IMR-90 (cell line): ENCODE measurements around the gene USB1. TPM values are rescaled to one million over a fixed set of nuclear protein-coding genes. Genes with fewer than 3 reads are reported as not detected.

ENCODE experiments used
- ATAC-seq: fragments of 200-7000 bp; cut with Tn5 transposase; 2 replicates; pipeline ENCODE4 v1.9.1; 2020; ENCODE audit warnings: low read depth, mild to moderate bottlenecking, moderate library complexity
- BruUV-seq: library from RNA; stranded (reverse); fragments of 400-500 nt; replicated peaks from 2 replicates; lab custom pipeline; 2021; lab: Mats Ljungman, UMichigan
- CTCF ChIA-PET: fragments of 300-600 bp; formaldehyde crosslinking; extraction: SDS; loops from one replicate; lab custom pipeline; 2021; ENCODE audit warnings: antibody characterized with exemption; lab: Yijun Ruan, JAX
- POLR2A ChIA-PET: fragments of 300-600 bp; sonication (Branson Sonifier 250); formaldehyde crosslinking; loops from one replicate; lab custom pipeline; 2022; ENCODE audit warnings: antibody characterized with exemption; ENCODE audit not compliant: unreplicated experiment; lab: Charles Lee
- DNase-seq: peaks from one replicate; pipeline ENCODE4 v3.0.0; 2013
- H2AFZ ChIP-seq: replicated peaks from 2 replicates; pipeline ENCODE3; 2013; ENCODE audit warnings: low read length, mild to moderate bottlenecking; ENCODE audit not compliant: poor library complexity
- H2AK5ac ChIP-seq: 2 replicates; pipeline ENCODE4 v1.6.1; 2013; ENCODE audit warnings: low read depth, low read length, inconsistent platforms
- H2AK9ac ChIP-seq: replicated peaks from 2 replicates; pipeline ENCODE3; 2013; ENCODE audit warnings: mild to moderate bottlenecking, low read depth, low read length, moderate library complexity; ENCODE audit not compliant: poor library complexity
- H2BK120ac ChIP-seq: 2 replicates; pipeline ENCODE4 v1.6.1; 2013; ENCODE audit warnings: low read depth, low read length, inconsistent platforms
- H2BK15ac ChIP-seq: 3 replicates; pipeline ENCODE4 v1.6.1; 2013; ENCODE audit warnings: low read depth, low read length, inconsistent platforms
- H2BK20ac ChIP-seq: 2 replicates; pipeline ENCODE4 v1.6.1; 2013; ENCODE audit warnings: low read depth, mild to moderate bottlenecking, inconsistent platforms, low read length, moderate library complexity
- H2BK5ac ChIP-seq: 2 replicates; pipeline ENCODE4 v1.6.1; 2013; ENCODE audit warnings: mild to moderate bottlenecking, low read depth, low read length, inconsistent platforms; ENCODE audit not compliant: poor library complexity, severe bottlenecking
- H3K14ac ChIP-seq: replicated peaks from 2 replicates; pipeline ENCODE4 v1.6.1; 2013; ENCODE audit warnings: low read depth, low read length, inconsistent platforms
- H3K18ac ChIP-seq: 2 replicates; pipeline ENCODE4 v1.6.1; 2013; ENCODE audit warnings: low read depth, low read length, control low read depth
- H3K23ac ChIP-seq: 2 replicates; pipeline ENCODE4 v1.6.1; 2013; ENCODE audit warnings: low read depth, low read length, inconsistent platforms
- H3K27ac ChIP-seq: 2 replicates; pipeline ENCODE4 v1.5.1; 2013; ENCODE audit warnings: mild to moderate bottlenecking, control low read depth, low read length; ENCODE audit not compliant: insufficient read depth
- H3K27me3 ChIP-seq: 2 replicates; pipeline ENCODE4 v1.6.1; 2013; ENCODE audit warnings: low read length; ENCODE audit not compliant: control insufficient read depth, insufficient read depth
- H3K36me3 ChIP-seq: 2 replicates; pipeline ENCODE4 v1.6.1; 2013; ENCODE audit warnings: low read length, mixed read lengths; ENCODE audit not compliant: control insufficient read depth, insufficient read depth
- H3K4ac ChIP-seq: 2 replicates; pipeline ENCODE4 v1.6.1; 2013; ENCODE audit warnings: low read depth, low read length, inconsistent platforms
- H3K4me1 ChIP-seq: 2 replicates; pipeline ENCODE4 v1.6.1; 2013; ENCODE audit warnings: low read length, mixed read lengths; ENCODE audit not compliant: control insufficient read depth, insufficient read depth
- H3K4me2 ChIP-seq: 2 replicates; pipeline ENCODE4 v1.6.1; 2013; ENCODE audit warnings: low read depth, mild to moderate bottlenecking, control low read depth, low read length, moderate library complexity
- H3K4me3 ChIP-seq: 2 replicates; pipeline ENCODE4 v1.5.1; 2013; ENCODE audit warnings: low read depth, mild to moderate bottlenecking, control low read depth, low read length, moderate library complexity; ENCODE audit not compliant: insufficient read depth
- H3K56ac ChIP-seq: 2 replicates; pipeline ENCODE4 v1.6.1; 2013; ENCODE audit warnings: low read length, inconsistent platforms; ENCODE audit not compliant: insufficient read depth; ENCODE audit errors: extremely low read depth
- H3K79me1 ChIP-seq, 2 experiments: 2 replicates each; pipeline ENCODE4 v1.6.1; 2013; ENCODE audit warnings: low read length in 2 of 2, inconsistent platforms in 1 of 2, low read depth in 1 of 2
- H3K9ac ChIP-seq: 2 replicates; pipeline ENCODE4 v1.6.1; 2013; ENCODE audit warnings: low read depth, low read length, control low read depth
- H3K9me1 ChIP-seq: 2 replicates; pipeline ENCODE4 v1.6.1; 2013; ENCODE audit warnings: low read length, inconsistent platforms; ENCODE audit not compliant: insufficient read depth
- H3K9me3 ChIP-seq: 2 replicates; pipeline ENCODE4 v1.6.1; 2013; ENCODE audit warnings: low read length; ENCODE audit not compliant: control insufficient read depth, insufficient read depth
- H4K20me1 ChIP-seq: 2 replicates; pipeline ENCODE4 v1.6.1; 2013; ENCODE audit warnings: low read length, inconsistent platforms; ENCODE audit not compliant: insufficient read depth
- H4K5ac ChIP-seq: 2 replicates; pipeline ENCODE4 v1.6.1; 2013; ENCODE audit warnings: mild to moderate bottlenecking, low read depth, low read length, control low read depth
- H4K8ac ChIP-seq, 2 experiments: 2 replicates each; pipeline ENCODE4 v1.6.1; 2013; ENCODE audit warnings: low read depth in 2 of 2, low read length in 2 of 2, control low read depth in 1 of 2, inconsistent platforms in 1 of 2
- H4K91ac ChIP-seq: 2 replicates; pipeline ENCODE4 v1.6.1; 2013; ENCODE audit warnings: low read depth, low read length, inconsistent platforms; ENCODE audit not compliant: insufficient read depth
- CEBPB ChIP-seq: IDR thresholded peaks from 2 replicates; pipeline ENCODE4 v1.6.1; 2012; ENCODE audit warnings: low read depth, low read length, improper control_type of control experiment
- MAZ ChIP-seq: IDR thresholded peaks from 2 replicates; pipeline ENCODE4 v1.6.1; 2012; ENCODE audit warnings: low read depth, mild to moderate bottlenecking, low read length, improper control_type of control experiment, moderate library complexity, borderline replicate concordance
- MXI1 ChIP-seq: IDR thresholded peaks from 2 replicates; pipeline ENCODE4 v1.6.1; 2012; ENCODE audit warnings: low read depth, mild to moderate bottlenecking, low read length, moderate library complexity, borderline replicate concordance
- NFE2L2 ChIP-seq: fragments of 150-350 bp; IDR thresholded peaks from 2 replicates; pipeline ENCODE4 v1.6.1; 2016; ENCODE audit warnings: low read depth, mild to moderate bottlenecking, low read length
- POLR2A ChIP-seq: IDR thresholded peaks from 2 replicates; pipeline ENCODE4 v1.6.1; 2012; ENCODE audit warnings: mild to moderate bottlenecking, low read depth, low read length
- RAD21 ChIP-seq: IDR thresholded peaks from 2 replicates; pipeline ENCODE4 v1.6.1; 2012; ENCODE audit warnings: low read length, improper control_type of control experiment
- RCOR1 ChIP-seq: IDR thresholded peaks from 2 replicates; pipeline ENCODE4 v1.6.1; 2012; ENCODE audit warnings: mild to moderate bottlenecking, low read length, improper control_type of control experiment; ENCODE audit not compliant: insufficient replicate concordance
- RFX5 ChIP-seq: IDR thresholded peaks from 2 replicates; pipeline ENCODE4 v1.8.0; 2012; ENCODE audit warnings: low read depth, mild to moderate bottlenecking, low read length, moderate library complexity
- SMC3 ChIP-seq: fragments of 150-350 bp; IDR thresholded peaks from 2 replicates; pipeline ENCODE4 v1.6.1; 2016; ENCODE audit warnings: low read depth, mild to moderate bottlenecking, antibody characterized with exemption, low read length, moderate library complexity
- WGBS, 2 experiments: methylation state at CpG; one replicate each; pipeline versions ENCODE4 v1.1.5 to v1.1.7; 2013; ENCODE audit warnings: missing lambda C conversion rate in 2 of 2; ENCODE audit not compliant: insufficient read length in 1 of 2; ENCODE audit errors: extremely low coverage in 2 of 2; 5-methylcytosine and 5-hydroxymethylcytosine counted together
- dilution Hi-C: fragments of 300-500 bp; cut with HindIII; formaldehyde crosslinking; loops from one replicate; pipeline ENCODE4 v1.14.3; 2018; ENCODE audit warnings: low sequenced_read_pairs; ENCODE audit not compliant: unreplicated experiment
- in situ Hi-C: fragments of 300-500 bp; cut with MboI; formaldehyde crosslinking; loops from 3 replicates; pipeline ENCODE4 v1.14.3; 2019; ENCODE audit warnings: low sequenced_read_pairs, inconsistent platforms, mixed read lengths
- intact Hi-C: fragments of 100-400 bp; cut with micrococcal nuclease; formaldehyde crosslinking; loops from 2 replicates; pipeline ENCODE4 v1.10.0; 2022
- polyA plus RNA-seq, 3 experiments: library from polyadenylated mRNA; depleted of rRNA; stranded (reverse); fragments of >200 nt; gene quantifications; 2 replicates each; pipeline ENCODE4 v1.2.3, GENCODE V29; 2012; ENCODE audit warnings: low replicate concordance in 1 of 3
- total RNA-seq: library from RNA; depleted of rRNA; stranded (reverse); fragments of >200 nt; gene quantifications from 2 replicates; pipeline ENCODE4 v1.2.3, GENCODE V29; 2012
- TF ChIP-seq, protein P1 (sequence below): fragments of 150-350 bp; IDR thresholded peaks from 2 replicates; pipeline ENCODE4 v1.6.1; 2016; ENCODE audit warnings: low read depth, mild to moderate bottlenecking, low read length, moderate library complexity, borderline replicate concordance
- TF ChIP-seq, protein P2 (sequence below): fragments of 150-350 bp; IDR thresholded peaks from 2 replicates; pipeline ENCODE4 v1.6.1; 2017; ENCODE audit warnings: mild to moderate bottlenecking, antibody characterized with exemption, low read length, low read depth

Gene USB1
- total and polyA plus RNA-seq, 2 of the 4 experiments (the other 2 are of a cell fraction): 45.9 to 94.9 TPM

DNA sequence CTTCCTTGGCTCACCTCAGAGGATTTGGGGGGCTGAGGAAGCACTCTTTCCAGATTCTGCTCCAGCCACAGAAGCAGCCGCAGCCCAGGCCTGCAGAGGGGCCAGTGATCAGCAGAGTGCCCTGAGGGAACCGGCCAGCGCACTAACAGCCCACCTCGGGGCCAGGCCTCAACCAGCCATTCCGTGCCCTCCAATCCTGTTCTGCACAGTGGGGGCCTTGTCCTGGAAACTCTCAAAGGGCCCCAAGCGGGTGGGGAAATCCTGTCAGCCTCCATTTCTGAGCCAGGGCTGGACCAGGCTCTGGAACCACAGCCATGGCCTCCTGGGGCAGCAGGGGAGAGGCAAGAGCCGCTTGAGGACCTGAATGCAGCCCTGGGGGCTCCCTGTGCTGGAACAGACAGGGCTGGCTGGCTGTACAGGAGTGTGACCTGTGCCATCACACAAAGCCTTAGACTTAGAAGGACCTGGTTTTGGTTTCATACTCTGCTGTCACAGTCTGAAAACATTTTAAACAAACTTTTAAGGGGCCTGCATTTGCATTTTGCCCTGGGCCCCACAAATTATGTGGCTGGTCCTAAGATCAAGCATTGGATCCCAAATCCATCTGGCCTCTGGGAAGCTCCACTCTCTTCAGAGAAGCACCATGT lies 40.3 kb upstream of the USB1 start:
- Histone ChIP-seq H4K91ac (no peak overlapping the region), H3K4me3 (no peak overlapping the region), H2AFZ (no peak overlapping the region), H4K8ac (no peak overlapping the region), H4K20me1 (no peaks in the 10 kb centered on the region), H3K4me1 (no peaks in the 10 kb centered on the region), H2BK20ac (no peak overlapping the region), H2BK120ac (no peak overlapping the region), H3K9me1 (no peaks in the 10 kb centered on the region), H3K4ac (no peak overlapping the region), H3K9ac (no peak overlapping the region), H3K9me3 (no peaks in the 10 kb centered on the region), H3K56ac (no peak overlapping the region), H3K79me1 (no peaks in the 10 kb centered on the region), H2AK9ac (no peak overlapping the region), H3K27me3 (peaks cover 55% of the 10 kb centered on the region), H2AK5ac (no peak overlapping the region), H2BK15ac (no peak overlapping the region), H3K36me3 (no peaks in the 10 kb centered on the region), H3K4me2 (no peak overlapping the region), H4K5ac (no peak overlapping the region), H3K18ac (no peak overlapping the region), H2BK5ac (no peak overlapping the region), H3K27ac (no peak overlapping the region), H3K14ac (no peak overlapping the region), H3K23ac (no peak overlapping the region)
- WGBS, 2 experiments: 50% methylated on average over 1 of the region's 7 CpGs; no CpG with 5 or more reads in 1 of the 2 experiments
- intact Hi-C loops: no loop called here
- TF ChIP-seq POLR2A (no peak), NFE2L2 (no peak), MAZ (no peak), RAD21 (no peak), MXI1 (no peak), RFX5 (no peak), CEBPB (no peak), SMC3 (no peak), RCOR1 (no peak)
- TF ChIP-seq, protein P1, sequence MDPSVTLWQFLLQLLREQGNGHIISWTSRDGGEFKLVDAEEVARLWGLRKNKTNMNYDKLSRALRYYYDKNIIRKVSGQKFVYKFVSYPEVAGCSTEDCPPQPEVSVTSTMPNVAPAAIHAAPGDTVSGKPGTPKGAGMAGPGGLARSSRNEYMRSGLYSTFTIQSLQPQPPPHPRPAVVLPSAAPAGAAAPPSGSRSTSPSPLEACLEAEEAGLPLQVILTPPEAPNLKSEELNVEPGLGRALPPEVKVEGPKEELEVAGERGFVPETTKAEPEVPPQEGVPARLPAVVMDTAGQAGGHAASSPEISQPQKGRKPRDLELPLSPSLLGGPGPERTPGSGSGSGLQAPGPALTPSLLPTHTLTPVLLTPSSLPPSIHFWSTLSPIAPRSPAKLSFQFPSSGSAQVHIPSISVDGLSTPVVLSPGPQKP: no peak
- TF ChIP-seq, protein P2, sequence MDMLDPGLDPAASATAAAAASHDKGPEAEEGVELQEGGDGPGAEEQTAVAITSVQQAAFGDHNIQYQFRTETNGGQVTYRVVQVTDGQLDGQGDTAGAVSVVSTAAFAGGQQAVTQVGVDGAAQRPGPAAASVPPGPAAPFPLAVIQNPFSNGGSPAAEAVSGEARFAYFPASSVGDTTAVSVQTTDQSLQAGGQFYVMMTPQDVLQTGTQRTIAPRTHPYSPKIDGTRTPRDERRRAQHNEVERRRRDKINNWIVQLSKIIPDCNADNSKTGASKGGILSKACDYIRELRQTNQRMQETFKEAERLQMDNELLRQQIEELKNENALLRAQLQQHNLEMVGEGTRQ: no peak
- CTCF ChIA-PET: no interaction called here
- dilution Hi-C loops: no loop called here
- BruUV-seq: no TSS peak
- ATAC-seq: no peak
- no peak for DNase-seq
- POLR2A ChIA-PET: no interaction called here
- in situ Hi-C loops: no loop called here
